Thoracic aorta (tissue), 2 donors: ENCODE measurements around the gene WNT5A. TPM values are rescaled to one million over a fixed set of nuclear protein-coding genes. Genes with fewer than 3 reads are reported as not detected.

Experiments used
- ATAC-seq: fragments of 150-250 bp; one replicate; pipeline ENCODE4 v1.8.0; 2017; ENCODE audit warnings: low read depth; ENCODE audit not compliant: insufficient number of reproducible peaks, low FRiP score
- DNase-seq: peaks from one replicate; pipeline ENCODE4 v3.0.0-alpha.2; 2020; ENCODE audit warnings: low spot score
- H3K27ac ChIP-seq, 2 donors: fragments of 200-600 bp; sonication (generic); 1 replicate in 1 of 2; 2 replicates in 1 of 2; pipeline ENCODE4 v1.5.1; 2016; ENCODE audit warnings: mild to moderate bottlenecking in 2 of 2, moderate library complexity in 2 of 2
- H3K27me3 ChIP-seq: fragments of 200-600 bp; sonication (generic); replicated peaks from 2 replicates; pipeline ENCODE4 v1.6.0; 2016; ENCODE audit warnings: mild to moderate bottlenecking; ENCODE audit not compliant: insufficient read depth
- H3K36me3 ChIP-seq: fragments of 200-600 bp; sonication (generic); one replicate; pipeline ENCODE4 v1.5.1; 2016
- H3K4me1 ChIP-seq, 2 donors: fragments of 200-600 bp; sonication (generic); 1 replicate in 1 of 2; 2 replicates in 1 of 2; pipeline versions ENCODE4 v1.5.1 to v1.6.0; 2016; ENCODE audit warnings: low read depth in 2 of 2, mild to moderate bottlenecking in 1 of 2; ENCODE audit not compliant: control insufficient read depth in 1 of 2
- H3K4me3 ChIP-seq: fragments of 200-600 bp; sonication (generic); 2 replicates; pipeline ENCODE4 v1.5.1; 2016; ENCODE audit warnings: mild to moderate bottlenecking
- H3K9me3 ChIP-seq: fragments of 200-600 bp; sonication (generic); 2 replicates; pipeline ENCODE4 v1.5.1; 2016
- CTCF ChIP-seq: fragments of 200-600 bp; sonication (generic); IDR thresholded peaks from one replicate; pipeline ENCODE4 v1.5.1; 2019; ENCODE audit warnings: antibody characterized with exemption
- total RNA-seq, 2 donors: library from RNA; depleted of rRNA; stranded (reverse); fragments of >200 nt; gene quantifications; one replicate each; pipeline versions ENCODE4 v1.1.0 to v1.2.3, GENCODE V29; 2016

The WNT5A gene
- total RNA-seq, 2 donors from 2014 or later: 5.4 to 6.5 TPM

- Histone ChIP-seq H3K9me3 (no peaks in the 10 kb centered on the region), H3K36me3 (no peaks in the 10 kb centered on the region), H3K27ac (no peak overlapping the region), H3K4me3 (no peak overlapping the region), H3K4me1 (peaks cover 21 to 56% of the 10 kb centered on the region in 2 donors), H3K27me3 (peaks cover 27% of the 10 kb centered on the region)
- no peak for TF ChIP-seq CTCF
- DNase-seq (no peak), ATAC-seq (no peak)
Observed at GRCh38 chr3:55484191-55484689, 2.9 kb downstream of the WNT5A start.

- Histone ChIP-seq H3K4me3 (no peak overlapping the region), H3K27me3 (peaks cover 27% of the 10 kb centered on the region), H3K36me3 (no peaks in the 10 kb centered on the region), H3K27ac (no peak overlapping the region), H3K9me3 (no peaks in the 10 kb centered on the region), H3K4me1 (peaks cover 16 to 51% of the 10 kb centered on the region in 2 donors)
- no peak for TF ChIP-seq CTCF
- DNase-seq (no peak), ATAC-seq (no peak)
Observed at GRCh38 chr3:55483196-55484095, 3.7 kb downstream of the WNT5A start.

- peaks cover 16 to 49% of the 10 kb centered on the region in 2 donors for H3K4me1 ChIP-seq
- DNase-seq: no peak
Observed at GRCh38 chr3:55482496-55483195, 4.5 kb downstream of the WNT5A start.

GRCh38 chr3:55481744-55482495 lies 5.2 kb downstream of the WNT5A start:
- Histone ChIP-seq H3K4me1 (peaks cover 16 to 42% of the 10 kb centered on the region in 2 donors), H3K27me3 (peaks cover 27% of the 10 kb centered on the region), H3K36me3 (no peaks in the 10 kb centered on the region), H3K9me3 (no peaks in the 10 kb centered on the region), H3K27ac (no peak overlapping the region), H3K4me3 (peak overlapping the region; percentile 61)
- DNase-seq (no peak), ATAC-seq (no peak)
- no peak for TF ChIP-seq CTCF

More at GRCh38 chr3:55482496-55483195, 4.5 kb downstream of the WNT5A start:
- peaks cover 27% of the 10 kb centered on the region for H3K27me3 ChIP-seq
- H3K36me3 ChIP-seq: no peaks in the 10 kb centered on the region
- no peak for TF ChIP-seq CTCF
- H3K27ac ChIP-seq: no peak overlapping the region
- H3K9me3 ChIP-seq: no peaks in the 10 kb centered on the region
- H3K4me3 ChIP-seq: peak overlapping the region; percentile 61
- no peak for ATAC-seq
